GM04504 (cell line): ENCODE results near the gene PARD3.

Experiments used
- DNase-seq: peaks from one replicate; pipeline ENCODE4 v3.0.0-alpha.2; 2012; ENCODE audit warnings: low read depth

The PARD3 gene

DNA sequence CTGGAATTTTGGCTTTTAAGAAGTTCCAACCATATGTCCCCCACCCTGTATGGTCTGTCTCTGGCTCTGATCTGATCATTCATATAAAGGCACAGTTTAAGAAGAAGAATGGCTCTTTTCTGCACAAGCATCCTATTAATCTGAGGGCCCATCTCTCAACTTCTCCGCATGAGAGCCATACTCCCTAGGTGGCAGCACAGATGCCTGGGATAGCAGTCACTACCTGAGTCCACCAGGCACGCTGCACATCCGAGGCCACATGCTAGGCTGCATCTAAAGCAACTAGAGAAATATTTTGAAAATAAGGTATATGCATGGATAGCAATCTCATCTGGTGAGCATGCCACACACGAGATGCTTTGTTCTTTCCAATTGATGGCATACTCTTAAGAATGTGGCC is 565.5 kb downstream of the PARD3 start:
- no peak for DNase-seq

DNA sequence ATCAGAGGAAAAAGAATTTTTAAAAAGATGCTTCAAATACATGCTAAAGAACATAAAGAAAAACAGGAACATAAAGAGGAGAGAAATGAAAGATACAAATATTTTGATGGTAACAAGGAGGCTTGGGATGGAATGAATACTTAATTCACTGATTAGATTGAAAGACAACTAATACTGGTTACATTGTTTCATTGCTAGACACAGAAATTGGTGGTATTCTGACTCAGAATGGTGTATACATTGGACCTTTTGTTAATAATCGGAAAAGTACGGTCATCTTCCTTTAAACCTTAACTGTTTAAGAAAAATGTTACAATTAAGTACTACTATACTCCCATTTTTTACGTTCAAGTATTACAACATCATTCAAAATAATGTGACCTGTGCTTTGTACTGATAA is 567.5 kb downstream of the PARD3 start:
- DNase-seq: no peak

DNA sequence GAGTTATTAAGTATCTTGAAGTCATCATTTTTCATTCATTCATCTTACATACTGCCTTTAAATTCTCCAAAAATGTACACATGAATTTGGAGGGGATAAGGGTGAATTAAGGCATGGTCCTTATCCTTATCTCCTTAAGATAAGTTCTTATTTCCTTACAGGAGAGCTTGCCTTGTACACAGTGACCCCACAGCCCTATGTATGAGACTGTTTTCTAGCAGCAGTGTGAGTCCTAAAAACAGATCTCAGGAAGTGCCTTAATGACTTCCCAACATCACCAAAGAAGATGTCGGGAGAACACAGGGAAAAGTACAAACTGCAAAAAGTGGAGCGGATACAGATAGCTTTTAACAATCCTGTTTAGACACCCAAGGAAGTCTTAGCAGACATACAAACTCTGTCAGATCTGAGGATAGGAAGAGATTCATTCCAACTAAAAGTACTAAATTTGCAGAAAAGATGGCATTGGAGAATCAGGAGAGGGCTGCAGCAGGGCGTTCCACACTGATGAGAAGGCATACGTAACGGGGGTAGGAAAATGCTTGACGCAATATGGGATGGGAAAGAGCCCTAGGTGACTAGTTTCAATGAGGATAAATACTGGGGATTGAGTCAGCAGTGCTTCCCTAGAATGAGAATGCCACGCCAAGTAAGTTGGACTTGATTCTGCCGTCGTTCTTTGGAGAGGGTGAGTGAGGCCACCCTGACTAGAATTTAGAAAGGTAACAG is 570.2 kb downstream of the PARD3 start:
- no peak for DNase-seq

DNA sequence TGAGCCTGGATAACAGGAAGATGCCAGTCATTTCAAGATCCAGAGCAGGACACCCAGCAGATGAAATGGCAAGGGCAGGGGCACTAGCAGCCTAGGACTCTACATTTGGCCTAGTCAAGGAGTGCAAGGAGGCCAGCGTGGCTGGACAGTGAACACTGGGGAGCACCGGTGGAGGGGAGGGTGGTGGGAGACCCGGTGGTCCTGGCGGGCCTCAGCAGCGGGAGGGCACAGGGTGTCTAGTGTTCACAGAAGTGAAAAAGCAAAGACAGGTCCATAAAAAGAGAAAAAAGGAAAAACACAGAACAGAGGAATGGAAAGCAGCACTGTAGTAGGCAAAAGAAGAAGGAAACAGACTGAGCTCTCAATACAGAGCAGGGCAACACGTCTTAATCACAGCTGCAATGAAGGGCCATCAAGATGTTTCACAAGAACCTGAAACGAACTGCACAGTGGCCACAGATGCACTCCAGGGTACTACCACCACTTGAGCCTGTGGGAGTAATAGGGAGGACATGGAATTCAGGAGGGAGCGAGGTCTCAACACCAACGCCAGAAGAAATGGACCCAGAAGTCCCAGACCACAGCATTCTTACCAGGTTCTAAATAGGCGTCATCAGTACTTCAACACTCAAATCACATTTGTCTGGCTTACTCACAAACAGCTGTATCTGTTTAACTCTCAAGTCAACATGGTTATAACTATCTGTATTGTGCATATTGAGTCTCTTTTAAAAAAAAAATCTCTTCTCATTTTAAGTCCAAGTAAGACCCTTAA is 573.7 kb downstream of the PARD3 start:
- DNase-seq: peak; percentile 24

DNA sequence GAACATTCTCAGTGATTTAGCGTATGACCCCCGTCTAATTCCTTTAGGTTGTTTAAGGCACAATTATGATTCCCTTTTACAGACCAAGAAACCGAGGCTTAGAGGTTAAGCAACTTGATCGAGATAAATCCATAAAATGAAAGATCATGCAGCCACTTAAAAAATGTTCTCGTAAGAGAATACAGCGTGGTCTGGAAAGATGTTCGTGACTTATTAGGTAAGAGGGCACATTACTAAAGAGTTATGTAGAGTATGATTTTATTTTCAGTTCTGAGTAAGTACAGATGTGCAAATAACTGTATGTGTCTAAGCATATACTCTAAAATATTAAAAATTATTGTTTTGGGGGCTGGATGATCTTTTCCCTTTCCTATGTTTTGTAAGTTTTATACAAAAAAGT is 575.1 kb downstream of the PARD3 start:
- no peak for DNase-seq

DNA sequence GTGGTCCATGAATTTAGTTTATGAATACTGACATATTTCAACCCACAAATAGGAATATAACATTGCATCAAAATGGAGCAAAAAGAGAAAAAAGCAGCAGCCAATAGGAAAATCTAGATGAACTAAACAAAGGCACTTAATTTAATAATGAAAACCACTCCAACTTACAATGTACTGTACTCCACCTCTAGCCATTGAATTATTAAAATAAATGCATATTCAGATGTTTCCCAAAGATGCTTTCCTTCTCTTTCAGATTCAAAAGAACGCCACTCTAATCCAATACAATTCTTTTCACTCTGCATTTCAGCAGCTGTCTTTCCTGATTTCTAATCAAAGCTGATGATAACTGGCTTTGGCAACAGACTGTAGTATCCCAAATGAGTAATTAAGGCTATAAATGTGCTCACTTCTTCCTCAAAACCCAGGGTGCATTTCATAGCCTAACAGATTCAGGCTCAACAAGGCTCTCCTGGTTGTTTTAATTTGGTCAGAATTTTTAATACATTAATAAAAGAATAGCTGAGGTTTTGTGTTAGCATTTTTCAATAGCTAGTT is 577.1 kb downstream of the PARD3 start:
- no peak for DNase-seq

DNA sequence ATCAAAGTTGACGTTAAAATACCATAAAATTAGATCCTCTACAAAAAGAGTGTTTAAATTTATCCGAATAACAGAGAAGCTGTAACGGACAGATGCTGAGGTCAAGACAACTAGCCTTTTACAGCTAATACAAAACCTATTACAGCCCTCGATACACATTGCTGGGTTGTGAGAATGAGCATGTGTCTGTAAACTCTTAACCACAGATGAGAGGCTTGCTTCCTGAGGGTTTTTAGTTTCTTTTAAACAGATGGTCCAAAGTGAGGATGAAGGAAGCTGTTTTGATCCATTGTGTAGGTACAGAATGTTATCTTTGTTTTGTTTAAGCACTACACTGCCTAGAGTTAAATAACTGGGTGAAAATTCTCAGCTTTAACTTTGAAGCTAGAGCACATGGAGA is 578.2 kb downstream of the PARD3 start:
- no peak for DNase-seq

DNA sequence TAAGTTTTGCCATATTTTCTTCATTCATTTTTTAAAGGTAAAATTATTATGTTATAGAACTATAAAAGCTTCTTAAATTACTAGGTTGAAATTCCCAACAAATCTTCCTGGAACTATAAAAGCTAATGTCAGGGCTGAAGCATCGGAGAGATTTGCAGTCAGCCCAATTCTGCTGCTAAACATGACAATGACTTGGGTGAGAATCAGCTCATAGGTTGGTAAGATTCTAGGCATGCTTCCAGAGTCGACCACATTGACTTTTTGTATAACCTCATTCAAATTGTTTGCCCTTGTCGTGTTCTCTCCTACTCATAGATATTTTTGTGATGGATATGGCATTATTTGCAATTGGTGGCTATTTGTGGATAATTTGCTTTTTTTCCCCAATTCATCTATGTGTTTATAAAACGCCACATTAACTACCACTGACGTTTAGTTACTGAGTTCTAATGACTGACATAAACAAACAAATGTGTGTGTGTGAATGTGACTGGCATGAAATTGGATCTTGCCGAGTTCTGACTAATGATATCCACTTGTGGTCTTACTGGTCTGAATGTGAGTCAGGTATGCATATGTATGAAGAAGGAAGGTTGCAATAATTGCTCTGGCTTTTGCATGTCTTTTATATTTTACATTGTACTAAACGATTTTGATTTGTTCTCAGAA is 579.8 kb downstream of the PARD3 start:
- DNase-seq: no peak

DNA sequence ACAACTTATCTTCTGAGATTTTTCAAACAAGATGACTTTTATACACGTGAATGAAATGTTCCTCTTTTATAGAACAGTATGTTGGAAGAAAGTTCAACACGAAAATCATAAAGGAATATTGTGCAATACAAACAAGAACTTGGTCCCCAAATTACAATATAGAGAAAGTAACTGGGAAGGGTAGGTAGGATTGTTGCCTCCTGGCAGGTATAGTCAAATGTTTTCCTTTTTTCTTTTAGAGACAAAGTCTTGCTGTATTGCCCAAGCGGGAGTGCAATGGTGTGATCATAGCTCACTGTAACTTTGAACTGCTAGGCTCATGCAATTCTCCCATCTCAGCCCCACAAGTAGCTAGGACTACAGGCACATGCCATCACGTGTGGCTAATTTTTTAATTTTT is 582.6 kb downstream of the PARD3 start:
- DNase-seq: no peak

DNA sequence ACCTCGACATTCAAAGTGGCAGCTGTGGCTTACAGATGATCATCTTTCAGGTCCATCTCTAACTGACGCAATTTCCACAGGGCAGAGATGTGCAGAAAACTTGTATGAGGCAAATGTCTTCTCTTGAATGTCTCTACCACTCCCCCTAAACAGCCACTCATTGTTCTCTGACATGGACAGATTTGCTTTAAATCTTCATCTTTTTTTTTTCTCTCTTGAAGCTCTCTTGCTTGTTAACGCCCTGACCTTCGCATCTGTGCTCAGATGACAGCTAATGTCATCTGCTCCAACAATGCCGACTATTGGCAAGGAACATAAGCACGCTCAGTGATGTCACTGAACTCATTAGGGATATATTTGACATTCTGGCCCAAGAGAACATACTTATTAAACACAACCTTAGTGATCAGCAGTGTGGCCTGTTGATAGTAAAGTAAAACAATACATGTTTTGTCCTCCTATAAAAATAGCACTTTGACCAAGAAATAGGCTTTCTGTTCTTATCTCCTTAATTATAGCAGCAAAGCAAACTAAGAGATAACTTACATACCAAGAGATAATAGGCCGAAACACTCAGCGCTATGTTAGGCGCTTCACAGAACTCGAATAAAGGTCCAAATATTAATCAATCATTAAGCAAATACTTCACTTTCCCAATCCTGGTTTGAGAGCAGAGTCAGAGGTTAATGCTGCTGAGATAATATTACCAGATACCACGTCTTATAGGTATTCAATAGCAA is 583.5 kb downstream of the PARD3 start:
- no peak for DNase-seq

DNA sequence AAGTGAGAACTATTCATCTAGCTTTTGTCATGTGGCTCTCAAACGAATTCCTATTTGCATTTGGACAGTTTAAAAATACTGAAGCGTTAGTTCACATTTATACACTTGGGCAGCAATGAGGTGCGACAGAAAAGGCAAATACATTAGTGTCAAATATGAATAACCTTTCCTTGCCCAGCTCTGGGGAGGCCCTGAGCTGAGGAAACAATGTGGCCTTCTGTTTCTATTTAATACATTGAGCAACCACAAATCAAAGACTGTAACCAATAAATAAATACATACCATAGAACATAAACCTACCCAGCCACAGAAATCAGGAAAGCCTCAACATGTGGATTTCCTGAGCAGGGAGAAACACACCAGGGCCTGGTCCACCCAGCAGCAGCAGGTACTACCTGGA is 585.2 kb downstream of the PARD3 start:
- no peak for DNase-seq

DNA sequence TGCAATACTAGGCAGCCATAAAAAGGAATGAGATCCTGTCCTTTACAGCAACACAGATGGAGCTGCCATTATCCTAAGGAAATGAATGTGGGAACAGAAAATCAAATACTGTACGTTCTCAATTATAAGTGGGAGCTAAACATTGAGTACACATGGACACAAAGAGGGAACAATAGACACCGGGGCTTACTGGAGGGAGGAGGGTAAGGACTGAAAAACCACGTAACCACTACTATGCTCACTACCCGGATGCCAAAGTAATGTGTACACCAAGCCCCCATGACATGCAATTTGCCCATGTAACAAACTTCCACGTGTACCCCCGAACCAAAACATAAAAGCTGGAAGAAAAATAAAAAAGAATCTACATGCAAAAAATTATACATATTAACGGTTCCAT is 587.0 kb downstream of the PARD3 start:
- DNase-seq: no peak

DNA sequence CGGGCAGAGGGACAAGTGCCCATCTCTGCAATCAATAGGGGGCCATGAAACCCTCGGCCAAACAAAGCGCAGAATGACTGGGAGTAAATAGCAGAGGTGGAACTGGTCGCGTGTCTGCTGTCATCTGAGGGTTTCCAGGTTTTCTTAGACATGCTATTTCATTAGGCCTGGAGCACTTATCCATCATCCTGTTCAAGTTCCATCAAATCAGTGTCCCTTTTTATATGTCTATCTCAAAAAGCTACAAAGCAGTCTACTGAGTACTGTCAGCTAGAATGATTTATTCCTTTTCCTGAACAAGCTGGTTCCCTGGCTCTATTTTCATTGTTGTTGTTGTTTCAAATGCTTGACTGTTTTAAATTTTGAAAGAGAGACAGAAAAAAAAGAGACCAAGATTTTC is 590.5 kb downstream of the PARD3 start:
- DNase-seq: no peak

DNA sequence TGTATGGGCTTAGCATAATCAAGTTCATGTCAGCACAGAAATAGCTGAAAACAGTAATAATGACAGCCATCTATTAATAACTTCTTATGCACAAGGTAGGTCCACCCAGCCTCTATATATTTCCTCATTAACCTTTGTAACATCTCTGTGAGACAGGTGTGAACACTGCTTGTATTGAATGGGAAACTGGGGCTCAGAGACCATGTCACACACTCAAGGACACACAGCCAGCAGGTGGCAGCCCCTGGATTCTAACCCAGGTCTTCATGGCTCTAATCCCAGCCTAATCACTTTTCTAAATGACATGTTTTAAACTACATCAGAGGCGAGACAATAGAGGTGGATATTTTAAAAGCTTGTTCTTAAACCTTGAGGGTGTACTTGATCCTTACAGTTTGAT is 591.4 kb downstream of the PARD3 start:
- DNase-seq: no peak

DNA sequence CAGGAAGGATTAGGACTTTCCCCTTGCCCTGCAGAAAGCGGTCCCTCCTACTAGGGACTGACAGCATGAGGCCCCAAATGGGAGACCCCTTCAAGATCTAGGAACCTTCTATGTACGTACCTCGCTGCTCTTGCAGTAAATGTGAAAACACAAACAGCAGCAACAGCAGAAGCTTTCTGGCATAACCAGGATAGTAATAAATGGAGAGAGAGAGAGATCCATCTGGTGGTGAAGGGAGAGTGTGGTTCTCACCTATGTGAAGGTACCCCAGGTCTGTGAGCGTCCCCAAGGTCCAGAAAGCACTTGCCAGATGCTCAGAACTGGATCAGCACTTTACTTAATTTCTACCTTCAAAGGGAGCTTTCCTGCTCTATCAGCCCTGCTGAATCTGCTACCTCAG is 592.7 kb downstream of the PARD3 start:
- DNase-seq: no peak

DNA sequence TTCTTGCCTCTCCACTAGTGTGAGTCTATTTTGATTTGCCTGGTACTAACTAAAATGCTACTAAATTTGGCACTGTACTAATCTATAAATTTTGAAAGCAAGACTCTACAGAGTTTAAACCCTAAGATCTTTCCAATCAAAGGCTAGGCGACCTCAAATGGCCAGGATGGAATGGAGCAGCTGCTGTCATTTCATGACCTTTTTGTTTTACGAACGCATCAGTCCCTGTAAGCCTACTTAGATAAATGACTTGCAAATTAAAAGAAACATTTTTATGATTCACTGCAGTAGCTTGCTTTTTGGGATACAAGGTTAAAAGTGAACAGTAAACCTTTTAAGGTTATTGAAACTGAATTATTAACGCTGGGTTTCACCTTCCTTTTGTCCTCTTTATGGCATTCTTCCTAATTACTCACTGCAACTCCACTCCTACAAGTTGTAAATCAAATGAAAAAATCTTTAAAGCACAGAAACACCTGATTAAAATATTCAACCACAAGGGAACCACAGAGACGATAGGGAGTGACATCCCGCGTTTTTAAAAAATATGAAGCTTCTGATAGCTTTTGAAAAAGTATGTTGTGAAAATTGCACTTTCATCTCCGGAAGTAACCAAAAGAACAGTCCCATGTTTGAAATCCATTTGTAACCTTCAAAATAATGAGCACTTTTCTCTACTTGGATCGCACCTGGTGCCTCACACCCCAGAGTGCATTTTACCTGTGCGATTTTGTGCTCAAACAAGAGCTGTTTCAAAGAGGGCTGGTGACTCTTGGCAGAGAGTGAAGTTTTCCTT is 595.1 kb downstream of the PARD3 start:
- DNase-seq: no peak

DNA sequence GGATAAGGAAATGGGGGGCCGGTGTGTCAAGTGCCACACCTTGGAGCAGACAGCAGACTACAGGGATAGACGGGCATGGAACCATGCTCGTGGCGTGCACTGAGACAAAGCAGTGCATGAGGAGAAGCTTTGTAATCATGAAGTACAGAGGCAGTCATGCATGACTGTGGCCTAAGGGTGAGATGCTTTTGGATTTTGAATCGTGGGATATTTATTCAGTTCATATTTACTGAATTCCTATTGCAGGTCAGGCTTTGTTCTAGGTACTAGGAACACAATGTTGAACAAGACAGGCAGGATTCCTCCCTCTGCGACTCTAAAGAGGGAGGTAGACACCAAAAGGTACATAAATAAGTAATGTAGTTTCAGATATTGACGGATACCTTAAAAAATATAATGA is 597.6 kb downstream of the PARD3 start:
- DNase-seq: no peak

DNA sequence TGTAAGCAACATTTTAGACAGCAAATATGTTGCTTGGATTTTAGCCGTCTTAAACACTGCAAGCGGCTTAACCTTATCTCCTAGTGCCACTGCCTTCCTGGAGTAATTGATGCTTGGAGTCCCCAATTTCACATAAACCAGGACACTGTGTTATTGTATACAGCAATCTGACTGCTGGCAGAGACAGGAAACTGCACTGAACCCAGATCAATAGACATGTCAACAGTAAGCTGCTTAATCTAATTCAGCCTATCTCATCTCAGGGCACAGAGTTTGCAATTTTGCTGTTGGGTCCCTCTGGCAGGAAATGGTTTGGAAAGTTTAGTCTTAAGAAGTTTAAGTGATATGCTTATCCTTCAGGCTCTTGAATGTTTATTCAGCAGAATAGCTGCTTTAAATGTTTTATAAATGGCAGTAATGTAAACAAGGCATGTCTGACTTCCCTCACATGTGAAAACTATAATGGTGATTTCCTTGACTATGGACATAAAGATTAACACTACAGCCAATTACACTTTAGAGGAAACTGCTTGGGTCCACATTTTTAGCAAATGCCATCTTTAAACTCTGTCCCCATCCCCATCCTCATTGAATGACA is 598.6 kb downstream of the PARD3 start:
- DNase-seq: no peak

DNA sequence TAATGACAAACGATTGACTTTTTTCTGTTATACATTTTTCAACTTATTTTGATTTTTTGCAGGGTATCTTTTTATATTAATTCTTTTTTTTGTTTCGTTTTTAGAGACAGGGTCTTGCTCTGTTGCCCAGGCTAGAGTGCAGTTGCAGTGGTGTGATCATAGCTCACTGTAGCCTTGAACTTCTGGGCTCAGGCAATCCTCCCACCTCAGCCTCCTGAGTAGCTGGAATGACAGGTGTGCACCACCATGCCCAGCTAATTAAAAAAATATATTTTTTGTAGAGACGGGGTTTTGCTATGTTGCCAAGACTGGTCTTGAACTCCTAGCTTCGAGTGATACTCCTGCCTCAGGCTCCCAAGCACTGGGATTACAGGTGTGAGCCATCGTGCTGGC is 601.3 kb downstream of the PARD3 start:
- DNase-seq: no peak

DNA sequence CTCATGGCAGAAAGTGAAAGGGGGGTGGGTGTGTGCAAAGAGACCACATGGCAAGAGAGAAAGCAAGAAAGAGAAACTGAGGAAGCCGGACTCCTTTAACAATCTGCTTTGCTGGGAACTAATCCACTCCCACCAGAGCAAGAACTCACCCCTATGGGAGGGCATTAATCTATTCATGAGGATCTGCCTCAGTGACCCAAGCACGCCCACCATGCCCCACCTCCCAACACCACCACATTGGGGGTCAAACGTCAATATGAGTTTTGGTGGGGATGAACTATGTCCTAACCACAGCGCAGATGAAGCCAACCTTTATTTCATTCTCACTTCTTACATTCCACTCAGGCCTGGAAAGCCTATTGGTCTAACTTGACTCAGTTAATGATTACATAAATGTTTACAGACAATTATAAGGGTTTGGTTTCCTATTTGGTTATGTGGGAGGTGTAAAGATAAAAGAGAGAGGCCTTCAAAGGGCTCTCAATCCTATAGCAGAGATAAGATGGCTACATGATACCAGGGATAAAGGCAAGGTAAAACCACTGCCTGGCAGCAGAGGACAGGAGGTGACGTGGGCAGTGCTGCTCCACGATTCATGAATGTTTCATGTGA is 601.8 kb downstream of the PARD3 start:
- no peak for DNase-seq

DNA sequence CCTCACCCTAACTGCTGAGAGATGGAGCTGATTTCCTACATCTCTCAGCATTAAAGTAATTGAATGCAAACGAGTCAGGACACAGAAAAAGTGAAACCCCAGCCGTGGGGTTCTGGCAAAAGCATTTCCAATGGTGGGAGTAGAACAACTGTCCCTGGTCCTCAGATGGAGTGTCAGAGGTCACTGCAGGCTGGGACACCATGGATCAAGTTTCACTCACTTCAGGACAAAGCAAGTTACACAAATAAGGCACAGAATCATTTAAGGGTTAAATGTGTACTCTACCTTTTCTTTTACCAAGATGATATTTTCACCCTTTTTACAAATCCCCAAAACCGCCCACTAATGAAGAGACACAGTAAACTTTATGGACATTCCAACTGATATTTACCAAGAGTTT is 607.8 kb downstream of the PARD3 start:
- DNase-seq: no peak
